Panc1 (cell line): ENCODE data around the gene CLEC9A.

Experiments
- CTCF ChIP-seq: fragments of 450-650 bp; IDR thresholded peaks from 2 replicates; pipeline ENCODE4 v1.5.1; 2017; ENCODE audit warnings: mild to moderate bottlenecking
- REST ChIP-seq, 2 experiments: IDR thresholded peaks; 2 replicates each; pipeline ENCODE4 v1.6.1; 2011 to 2012; ENCODE audit warnings: low read depth in 2 of 2, control low read depth in 1 of 2, low read length in 1 of 2, mild to moderate bottlenecking in 1 of 2, moderate library complexity in 1 of 2; ENCODE audit not compliant: insufficient read depth in 1 of 2

GRCh38 chr12:10098791-10099190 is 68.3 kb downstream of the CLEC9A start, which contains the start of gene CLEC1A:
- TF ChIP-seq CTCF (no peak), REST (IDR thresholded peaks at IDR 0.05; ENCODE audit: insufficient read depth in 1 of 2, low read depth in 2 of 2, low read length in 1 of 2) (no peak)
